H1 (cell line): ENCODE results near the gene ANXA7. TPM values are rescaled to one million over a fixed set of nuclear protein-coding genes. Genes with fewer than 3 reads are reported as not detected.

Source experiments
- CTCF ChIA-PET: fragments of 300-600 bp; sonication (Branson Sonifier 250); formaldehyde crosslinking; loops from one replicate; lab custom pipeline; 2021; ENCODE audit not compliant: partially characterized antibody; lab: Charles Lee
- POLR2A ChIA-PET: fragments of 300-600 bp; sonication (Branson Sonifier 250); formaldehyde crosslinking; loops from one replicate; lab custom pipeline; 2021; ENCODE audit warnings: inconsistent platforms; ENCODE audit not compliant: partially characterized antibody; lab: Charles Lee
- DNase-seq, 2 experiments: peaks; one replicate each; pipeline versions ENCODE4 v3.0.0 to v3.0.0-alpha.2; 2010 to 2022; ENCODE audit warnings: low spot score in 2 of 2, low read depth in 1 of 2, mixed read lengths in 1 of 2
- FAIRE-seq: peaks from 2 replicates; lab custom pipeline; 2011; peaks lifted over from hg19 to GRCh38; lab: Jason Lieb, UNC
- H2AFZ ChIP-seq: 2 replicates; pipeline ENCODE4 v1.8.1; 2012; ENCODE audit warnings: low read length, inconsistent platforms
- H2AK5ac ChIP-seq: 2 replicates; pipeline ENCODE4 v1.6.1; 2013; ENCODE audit warnings: low read depth, low read length
- H2BK120ac ChIP-seq: replicated peaks from 2 replicates; pipeline ENCODE3; 2013; ENCODE audit warnings: low read depth, low read length, inconsistent platforms
- H2BK12ac ChIP-seq: 2 replicates; pipeline ENCODE4 v1.6.1; 2013; ENCODE audit warnings: low read depth, low read length
- H2BK15ac ChIP-seq: 2 replicates; pipeline ENCODE4 v1.6.1; 2013; ENCODE audit warnings: low read length
- H2BK20ac ChIP-seq: 2 replicates; pipeline ENCODE4 v1.6.1; 2013; ENCODE audit warnings: low read length
- H2BK5ac ChIP-seq: 2 replicates; pipeline ENCODE4 v1.6.1; 2013; ENCODE audit warnings: low read depth, low read length
- H3K14ac ChIP-seq: 2 replicates; pipeline ENCODE4 v1.6.1; 2013; ENCODE audit warnings: inconsistent platforms; ENCODE audit not compliant: insufficient read length
- H3K18ac ChIP-seq: 2 replicates; pipeline ENCODE4 v1.6.1; 2013; ENCODE audit warnings: low read length; ENCODE audit errors: extremely low read depth
- H3K23ac ChIP-seq: 2 replicates; pipeline ENCODE4 v1.6.1; 2013; ENCODE audit warnings: inconsistent platforms; ENCODE audit not compliant: insufficient read length
- H3K23me2 ChIP-seq: 2 replicates; pipeline ENCODE4 v1.6.1; 2013; ENCODE audit warnings: low read depth, low read length
- H3K27ac ChIP-seq: 2 replicates; pipeline ENCODE4 v1.6.1; 2011; ENCODE audit warnings: low read depth, low read length, inconsistent platforms
- H3K27me3 ChIP-seq, 4 experiments: replicated peaks in 1 of 4; 1 replicate in 1 of 4; 2 replicates in 3 of 4; pipeline versions ENCODE4 v1.6.1 to v1.8.1; 2011 to 2013; ENCODE audit warnings: low read length in 3 of 4, mild to moderate bottlenecking in 3 of 4, inconsistent platforms in 2 of 4, mixed read lengths in 2 of 4, moderate library complexity in 1 of 4; ENCODE audit not compliant: control insufficient read depth in 3 of 4, insufficient read depth in 3 of 4; ENCODE audit errors: extremely low read depth in 1 of 4
- H3K36me3 ChIP-seq, 4 experiments: 2 replicates each; pipeline versions ENCODE4 v1.6.1 to v1.8.1; 2011 to 2013; ENCODE audit warnings: mild to moderate bottlenecking in 4 of 4, low read length in 3 of 4, moderate library complexity in 2 of 4, control low read depth in 1 of 4, inconsistent platforms in 1 of 4; ENCODE audit not compliant: insufficient read depth in 4 of 4, control insufficient read depth in 2 of 4
- H3K4ac ChIP-seq: replicated peaks from 2 replicates; pipeline ENCODE3; 2013; ENCODE audit warnings: low read length, low read depth, mixed read lengths, inconsistent platforms; ENCODE audit not compliant: insufficient read length
- H3K4me1 ChIP-seq, 4 experiments: replicated peaks in 1 of 4; 1 replicate in 1 of 4; 2 replicates in 3 of 4; pipeline versions ENCODE4 v1.6.1 to v1.8.1; 2011 to 2013; ENCODE audit warnings: low read length in 3 of 4, inconsistent platforms in 2 of 4, mixed read lengths in 1 of 4; ENCODE audit not compliant: insufficient read depth in 4 of 4, control insufficient read depth in 3 of 4
- H3K4me2 ChIP-seq, 2 experiments: 2 replicates each; pipeline versions ENCODE4 v1.6.1 to v1.8.1; 2011 to 2013; ENCODE audit warnings: low read depth in 2 of 2, low read length in 2 of 2, control low read depth in 1 of 2, inconsistent platforms in 1 of 2, mild to moderate bottlenecking in 1 of 2; ENCODE audit not compliant: insufficient read depth in 1 of 2
- H3K4me3 ChIP-seq, 4 experiments: fragments of 200-600, 300-600 bp in 1 of 4; sonication (generic), shearing (Covaris generic), sonication (Bioruptor Twin) in 1 of 4; 2 replicates each; pipeline versions ENCODE4 v1.5.1 to v1.8.1; 2011 to 2016; ENCODE audit warnings: low read length in 4 of 4, low read depth in 3 of 4, control low read depth in 2 of 4, inconsistent platforms in 2 of 4, mild to moderate bottlenecking in 2 of 4, mixed read lengths in 1 of 4, moderate library complexity in 1 of 4; ENCODE audit not compliant: insufficient read depth in 2 of 4; ENCODE audit errors: extremely low read depth in 1 of 4
- H3K56ac ChIP-seq: replicated peaks from 2 replicates; pipeline ENCODE3; 2013; ENCODE audit warnings: low read depth, mild to moderate bottlenecking, mixed read lengths, low read length, inconsistent platforms; ENCODE audit not compliant: insufficient read length
- H3K79me1 ChIP-seq: 2 replicates; pipeline ENCODE4 v1.6.1; 2013; ENCODE audit warnings: low read depth, low read length, control low read depth
- H3K79me2 ChIP-seq, 2 experiments: 2 replicates each; pipeline versions ENCODE4 v1.6.1 to v1.8.1; 2012 to 2013; ENCODE audit warnings: low read length in 2 of 2, mild to moderate bottlenecking in 2 of 2, inconsistent platforms in 1 of 2; ENCODE audit not compliant: insufficient read depth in 2 of 2, control insufficient read depth in 1 of 2
- H3K9ac ChIP-seq, 4 experiments: replicated peaks in 1 of 4; 1 replicate in 1 of 4; 2 replicates in 3 of 4; pipeline versions ENCODE4 v1.6.1 to v1.8.1; 2011 to 2013; ENCODE audit warnings: low read depth in 3 of 4, low read length in 3 of 4, control low read depth in 2 of 4, mild to moderate bottlenecking in 2 of 4, moderate library complexity in 2 of 4, inconsistent platforms in 1 of 4; ENCODE audit errors: extremely low read depth in 1 of 4
- H3K9me3 ChIP-seq, 2 experiments: 2 replicates each; pipeline versions ENCODE4 v1.6.1 to v1.8.1; 2012 to 2013; ENCODE audit warnings: mild to moderate bottlenecking in 2 of 2, moderate library complexity in 2 of 2, control low read depth in 1 of 2, inconsistent platforms in 1 of 2, low read depth in 1 of 2, low read length in 1 of 2, mixed read lengths in 1 of 2; ENCODE audit not compliant: insufficient read depth in 2 of 2
- H4K20me1 ChIP-seq, 2 experiments: replicated peaks in 1 of 2; 2 replicates each; pipeline versions ENCODE3 to v1.8.1; 2011 to 2013; ENCODE audit warnings: inconsistent platforms in 2 of 2, low read length in 2 of 2, mild to moderate bottlenecking in 1 of 2; ENCODE audit not compliant: insufficient read depth in 2 of 2, control insufficient read depth in 1 of 2
- H4K5ac ChIP-seq: 2 replicates; pipeline ENCODE4 v1.6.1; 2013; ENCODE audit warnings: low read length, low read depth, mixed read lengths, inconsistent platforms; ENCODE audit not compliant: insufficient read length
- H4K8ac ChIP-seq: 2 replicates; pipeline ENCODE4 v1.8.0; 2013; ENCODE audit warnings: mild to moderate bottlenecking, moderate library complexity, low read length, inconsistent platforms; ENCODE audit not compliant: insufficient read depth; ENCODE audit errors: extremely low read depth
- H4K91ac ChIP-seq: replicated peaks from 2 replicates; pipeline ENCODE3; 2013; ENCODE audit warnings: low read length, mixed read lengths, inconsistent platforms; ENCODE audit not compliant: insufficient read length
- BCL11A ChIP-seq, 2 experiments: IDR thresholded peaks; one replicate each; pipeline ENCODE4 v1.6.1; 2011; ENCODE audit warnings: low read depth in 2 of 2, low read length in 2 of 2, mild to moderate bottlenecking in 2 of 2
- SAP30 ChIP-seq: fragments of 300-600 bp; sonication (generic); IDR thresholded peaks from 2 replicates; pipeline ENCODE4 v1.7.1; 2012; ENCODE audit warnings: low read length, moderate library complexity, mild to moderate bottlenecking, inconsistent platforms; ENCODE audit not compliant: insufficient read depth, insufficient replicate concordance
- WGBS, 2 experiments: shearing (Covaris generic) in 1 of 2; methylation state at CpG; one replicate each; pipeline versions ENCODE4 v1.1.6 to v1.1.7; 2013 to 2015; ENCODE audit warnings: low lambda C conversion rate in 2 of 2, mixed read lengths in 2 of 2, inconsistent platforms in 1 of 2, low coverage in 1 of 2, missing lambda C conversion rate in 1 of 2; ENCODE audit not compliant: insufficient replicate concordance in 2 of 2, insufficient coverage in 1 of 2, insufficient read length in 1 of 2; ENCODE audit errors: extremely low coverage in 1 of 2, missing lambda C conversion rate in 1 of 2; 5-methylcytosine and 5-hydroxymethylcytosine counted together
- polyA plus RNA-seq, 7 experiments: library from polyadenylated mRNA; depleted of rRNA in 3 of 7; stranded (reverse) in 5 of 7; unstranded in 2 of 7; fragments of >200 nt in 5 of 7; fragments of 200-250 nt in 2 of 7; gene quantifications; 1 replicate in 5 of 7; 2 replicates in 1 of 7; 4 replicates in 1 of 7; pipeline versions ENCODE4 v1.2.1 to v1.2.3, GENCODE V29; 2011 to 2013; ENCODE audit warnings: missing spikeins in 2 of 7, mixed read lengths in 2 of 7
- total RNA-seq: library from RNA; stranded (reverse); fragmentation: NEBNext Ultra II Directional; extraction: Animal tissue kit (Norgen Biotek cat#: 25700); gene quantifications from 2 replicates; pipeline ENCODE4 v1.2.1, GENCODE V29; 2021
- TF ChIP-seq, protein P1 (sequence below): IDR thresholded peaks from 2 replicates; pipeline ENCODE4 v1.6.1; 2012; ENCODE audit warnings: inconsistent platforms

The ANXA7 gene
- total and polyA plus RNA-seq, 2 of the 8 experiments (the other 6 are each of a cell fraction or from before 2014, with no cell fraction given): 37.1 to 63.6 TPM

DNA sequence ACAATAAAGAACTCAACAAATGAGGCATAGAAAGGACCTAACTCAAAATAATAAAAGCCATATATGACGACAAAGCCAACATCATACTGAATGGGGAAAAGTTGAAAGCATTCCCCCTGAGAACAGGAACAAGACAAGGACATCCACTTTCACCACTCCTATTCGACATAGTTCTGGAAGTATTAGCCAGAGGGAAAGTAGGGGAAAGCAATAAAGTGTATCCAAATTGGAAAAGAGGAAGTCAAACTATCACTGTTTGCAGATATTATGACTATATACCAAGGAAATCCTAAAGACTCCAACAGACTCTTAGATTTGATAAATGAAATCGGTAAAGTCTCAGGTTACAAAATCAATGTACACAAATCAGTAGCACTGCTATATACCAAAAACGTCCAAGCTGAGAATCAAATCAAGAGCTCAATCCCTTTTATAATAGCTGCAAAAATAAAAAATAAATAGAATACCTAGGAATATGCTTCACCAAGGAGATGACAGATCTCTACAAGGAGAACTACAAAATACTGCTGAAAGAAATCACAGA lies 4.8 kb downstream of the ANXA7 start:
- Histone ChIP-seq H3K14ac (no peak overlapping the region), H3K4me3 (no peak overlapping the region), H3K4me2 (no peak overlapping the region), H4K8ac (no peak overlapping the region), H3K79me2 (peaks cover 3 to 79% of the 10 kb centered on the region in 2 experiments; a peak in 3 of 4 replicates), H3K27me3 (no peaks in the 10 kb centered on the region), H3K9ac (no peak overlapping the region), H3K36me3 (no peaks in the 10 kb centered on the region; a peak in 1 of 8 replicates), H2BK15ac (no peak overlapping the region), H4K5ac (no peak overlapping the region), H3K18ac (no peak overlapping the region), H2AFZ (no peak overlapping the region), H3K4me1 (peaks cover 0 to 3% (median 1%) of the 10 kb centered on the region in 4 experiments; a peak in 3 of 7 replicates), H3K27ac (no peak overlapping the region), H2BK12ac (no peak overlapping the region), H3K56ac (no peak overlapping the region), H4K20me1 (peaks cover 0 to 7% of the 10 kb centered on the region in 2 experiments), H2AK5ac (no peak overlapping the region), H2BK20ac (no peak overlapping the region), H3K79me1 (peaks cover 6% of the 10 kb centered on the region), H3K4ac (no peak overlapping the region), H2BK5ac (no peak overlapping the region), H4K91ac (no peak overlapping the region), H2BK120ac (no peak overlapping the region), H3K23me2 (peaks cover 7% of the 10 kb centered on the region), H3K9me3 (no peaks in the 10 kb centered on the region), H3K23ac (no peak overlapping the region)
- 86% methylated on average over 4 of the region's 4 CpGs; no CpG with 5 or more reads in 1 of the 2 experiments for WGBS, 2 experiments
- CTCF ChIA-PET: interaction anchor here (0.7 kb wide), 1 partner anchor 131 kb away, joined by 3 read pairs; no protein-coding TSS in a partner anchor
- POLR2A ChIA-PET: no interaction called here
- DNase-seq: no peak
- no peak for FAIRE-seq
- TF ChIP-seq BCL11A (IDR thresholded peaks at IDR 0.05; ENCODE audit: low read depth in 2 of 2, low read length in 2 of 2) (no peak), SAP30 (no peak)
- TF ChIP-seq, protein P1, sequence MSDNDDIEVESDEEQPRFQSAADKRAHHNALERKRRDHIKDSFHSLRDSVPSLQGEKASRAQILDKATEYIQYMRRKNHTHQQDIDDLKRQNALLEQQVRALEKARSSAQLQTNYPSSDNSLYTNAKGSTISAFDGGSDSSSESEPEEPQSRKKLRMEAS: no peak
